NCI-H2196 (cell line): ENCODE data around the gene SLX1A.
"Not testable (repeated sequence)": the region's sequence is repeated elsewhere in the genome, so short reads cannot be mapped to it uniquely, and the experiment has no call there.

Experiments
- DNase-seq: peaks from one replicate; lab custom pipeline; 2025; ENCODE audit not compliant: unreplicated experiment; lab: John Stamatoyannopoulos, UW

The SLX1A gene

DNA sequence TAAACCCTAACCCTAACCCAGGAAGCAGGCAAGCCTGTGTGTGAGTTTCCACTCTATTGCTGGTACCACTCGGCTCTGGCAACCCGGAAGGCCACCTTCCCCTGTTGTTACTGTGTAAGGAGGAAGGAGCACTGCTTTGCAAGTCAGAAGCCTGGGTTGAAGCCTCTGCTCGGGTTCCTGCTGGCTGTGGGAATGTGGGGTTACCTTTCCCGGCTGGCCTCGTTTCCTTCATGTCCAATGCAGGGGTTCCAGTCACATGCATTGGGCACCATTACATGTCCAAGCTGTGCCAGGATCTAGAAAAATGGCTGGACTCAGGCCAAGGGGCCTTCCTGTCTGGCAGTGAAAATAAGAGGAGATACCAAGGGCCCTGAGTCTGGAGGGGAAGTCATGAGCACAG, 23.4 kb downstream of the SLX1A start:
- DNase-seq = not testable (repeated sequence)
